Neural progenitor cell (in vitro differentiated cells): ENCODE measurements around the gene PLA2G6.

Experiments used
- EZH2 ChIP-seq: fragments of 200-600 bp; sonication (generic); IDR thresholded peaks from 2 replicates; pipeline ENCODE4 v1.6.1; 2017; ENCODE audit warnings: antibody characterized with exemption, mild to moderate bottlenecking, moderate library complexity
- TF ChIP-seq, protein P1 (sequence below): fragments of 200-600 bp; sonication (generic); IDR thresholded peaks from 2 replicates; pipeline ENCODE4 v1.5.1; 2017; ENCODE audit warnings: antibody characterized with exemption, mild to moderate bottlenecking

- TF ChIP-seq EZH2: peak; percentile 63
- TF ChIP-seq, protein P1, sequence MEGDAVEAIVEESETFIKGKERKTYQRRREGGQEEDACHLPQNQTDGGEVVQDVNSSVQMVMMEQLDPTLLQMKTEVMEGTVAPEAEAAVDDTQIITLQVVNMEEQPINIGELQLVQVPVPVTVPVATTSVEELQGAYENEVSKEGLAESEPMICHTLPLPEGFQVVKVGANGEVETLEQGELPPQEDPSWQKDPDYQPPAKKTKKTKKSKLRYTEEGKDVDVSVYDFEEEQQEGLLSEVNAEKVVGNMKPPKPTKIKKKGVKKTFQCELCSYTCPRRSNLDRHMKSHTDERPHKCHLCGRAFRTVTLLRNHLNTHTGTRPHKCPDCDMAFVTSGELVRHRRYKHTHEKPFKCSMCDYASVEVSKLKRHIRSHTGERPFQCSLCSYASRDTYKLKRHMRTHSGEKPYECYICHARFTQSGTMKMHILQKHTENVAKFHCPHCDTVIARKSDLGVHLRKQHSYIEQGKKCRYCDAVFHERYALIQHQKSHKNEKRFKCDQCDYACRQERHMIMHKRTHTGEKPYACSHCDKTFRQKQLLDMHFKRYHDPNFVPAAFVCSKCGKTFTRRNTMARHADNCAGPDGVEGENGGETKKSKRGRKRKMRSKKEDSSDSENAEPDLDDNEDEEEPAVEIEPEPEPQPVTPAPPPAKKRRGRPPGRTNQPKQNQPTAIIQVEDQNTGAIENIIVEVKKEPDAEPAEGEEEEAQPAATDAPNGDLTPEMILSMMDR: no peak
Observed at GRCh38 chr22:38080850-38081635, 100.6 kb downstream of the PLA2G6 start.
